LNCaP clone FGC (cell line): ENCODE measurements around the gene HOXC11.
A peak's percentile ranks its signal among the peaks of the same experiment; 100 is the strongest.

Experiments used
- DNase-seq: peaks from one replicate; pipeline ENCODE4 v3.0.0-alpha.2; 2011; ENCODE audit warnings: low read depth
- H3K4me3 ChIP-seq: 2 replicates; pipeline ENCODE4 v1.5.1; 2011; ENCODE audit warnings: mild to moderate bottlenecking, low read depth, low read length, control low read depth
- TF ChIP-seq, protein P1 (sequence below): IDR thresholded peaks from 2 replicates; pipeline ENCODE4 v1.5.1; 2012; ENCODE audit warnings: mild to moderate bottlenecking; ENCODE audit not compliant: control insufficient read depth, insufficient read depth; ENCODE audit errors: extremely low read depth

Gene HOXC11

GRCh38 chr12:53976172-53976822 is 3.4 kb downstream of the HOXC11 start:
- TF ChIP-seq, protein P1, sequence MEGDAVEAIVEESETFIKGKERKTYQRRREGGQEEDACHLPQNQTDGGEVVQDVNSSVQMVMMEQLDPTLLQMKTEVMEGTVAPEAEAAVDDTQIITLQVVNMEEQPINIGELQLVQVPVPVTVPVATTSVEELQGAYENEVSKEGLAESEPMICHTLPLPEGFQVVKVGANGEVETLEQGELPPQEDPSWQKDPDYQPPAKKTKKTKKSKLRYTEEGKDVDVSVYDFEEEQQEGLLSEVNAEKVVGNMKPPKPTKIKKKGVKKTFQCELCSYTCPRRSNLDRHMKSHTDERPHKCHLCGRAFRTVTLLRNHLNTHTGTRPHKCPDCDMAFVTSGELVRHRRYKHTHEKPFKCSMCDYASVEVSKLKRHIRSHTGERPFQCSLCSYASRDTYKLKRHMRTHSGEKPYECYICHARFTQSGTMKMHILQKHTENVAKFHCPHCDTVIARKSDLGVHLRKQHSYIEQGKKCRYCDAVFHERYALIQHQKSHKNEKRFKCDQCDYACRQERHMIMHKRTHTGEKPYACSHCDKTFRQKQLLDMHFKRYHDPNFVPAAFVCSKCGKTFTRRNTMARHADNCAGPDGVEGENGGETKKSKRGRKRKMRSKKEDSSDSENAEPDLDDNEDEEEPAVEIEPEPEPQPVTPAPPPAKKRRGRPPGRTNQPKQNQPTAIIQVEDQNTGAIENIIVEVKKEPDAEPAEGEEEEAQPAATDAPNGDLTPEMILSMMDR: no peak

DNA sequence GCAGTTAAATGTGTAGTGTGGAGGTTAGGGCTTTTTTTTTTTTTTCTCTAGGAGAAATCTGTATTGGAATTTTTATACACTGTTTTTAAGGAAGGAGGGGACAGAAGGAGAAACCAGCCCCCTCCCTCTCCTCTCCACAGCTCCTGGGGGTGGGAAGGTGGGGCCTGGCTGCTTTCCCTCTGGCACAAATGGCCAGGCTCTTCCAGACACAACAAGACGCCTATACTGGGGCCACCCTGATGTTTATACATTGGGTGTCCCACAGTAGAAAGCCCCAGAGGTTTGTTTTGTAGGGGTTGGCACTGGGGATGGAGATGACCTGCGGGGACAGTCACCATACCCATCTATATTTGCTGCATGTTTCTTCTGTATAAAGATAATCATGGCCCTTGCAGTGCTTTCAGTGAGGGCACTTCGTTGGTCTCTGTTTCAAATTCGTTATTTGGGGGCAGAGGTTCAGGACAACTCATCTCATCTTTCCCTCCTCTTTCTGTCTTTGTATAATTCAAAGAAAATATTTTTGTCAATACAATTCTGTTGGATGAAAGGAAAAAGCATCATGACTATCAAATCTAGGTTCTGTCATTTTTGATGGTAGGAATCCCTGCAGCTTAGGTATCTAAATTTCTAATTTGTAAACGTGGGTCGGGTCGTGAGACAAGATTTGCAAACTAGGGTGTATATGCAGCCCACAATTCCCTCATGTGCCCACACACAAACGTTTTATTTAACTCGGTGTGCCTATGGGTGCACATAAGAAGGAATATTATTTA is 4.1 kb downstream of the HOXC11 start:
- DNase-seq: no peak
- TF ChIP-seq, protein P1: no peak
- H3K4me3 ChIP-seq: no peak overlapping the region

More at GRCh38 chr12:53976172-53976822, 3.4 kb downstream of the HOXC11 start:
- no peak overlapping the region for H3K4me3 ChIP-seq
- no peak for DNase-seq

GRCh38 chr12:53977596-53978445 is 4.9 kb downstream of the HOXC11 start:
- TF ChIP-seq, protein P1: no peak
- H3K4me3 ChIP-seq: peak overlapping the region; percentile 33
- no peak for DNase-seq

DNA sequence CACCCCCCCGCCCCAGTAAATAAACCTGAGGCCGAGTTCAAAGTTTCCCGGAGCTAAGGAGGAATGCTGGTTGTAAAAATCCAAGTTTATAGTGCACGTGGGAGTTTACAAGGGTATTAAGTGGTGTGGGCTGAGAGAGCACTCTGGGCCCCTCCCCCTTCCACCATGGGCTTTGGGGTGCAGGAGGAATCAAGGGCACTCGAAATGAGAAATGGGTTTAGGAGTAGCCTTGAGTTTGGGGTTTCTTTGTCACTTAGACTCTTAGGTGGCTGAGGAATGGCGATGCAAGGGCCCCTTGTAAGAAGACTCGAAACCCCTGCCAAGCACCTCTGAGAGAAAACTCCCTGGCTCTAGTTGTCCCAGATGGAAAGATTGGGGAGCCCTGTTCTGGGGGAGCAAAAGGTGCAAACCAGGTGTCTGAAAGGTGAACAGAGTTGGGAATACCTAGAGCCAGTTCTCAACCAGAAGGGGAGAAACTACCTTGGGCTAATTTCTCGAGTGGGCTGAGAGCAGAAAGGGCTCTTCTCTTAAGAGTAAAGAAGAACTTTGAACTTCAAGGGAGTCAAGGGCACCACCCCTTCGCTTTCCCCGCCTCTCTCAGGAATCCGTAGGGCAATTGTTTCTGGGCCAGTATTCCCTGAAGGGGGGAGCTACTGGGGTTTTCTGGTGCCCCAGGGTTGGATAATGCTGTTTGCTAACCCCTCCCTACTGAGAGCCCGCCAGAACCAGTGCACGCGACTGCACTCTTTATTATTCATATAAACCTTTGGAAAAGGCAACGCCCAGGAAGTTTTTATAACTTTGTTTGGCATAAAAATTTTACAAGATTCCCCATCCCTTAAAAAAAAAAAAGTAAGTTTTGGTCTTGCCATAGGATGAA is 5.8 kb downstream of the HOXC11 start:
- peak; percentile 93 for DNase-seq
- peak overlapping the region; percentile 34 for H3K4me3 ChIP-seq
- TF ChIP-seq, protein P1: no peak

GRCh38 chr12:53980104-53980801 is 7.3 kb downstream of the HOXC11 start:
- no peak overlapping the region for H3K4me3 ChIP-seq
- TF ChIP-seq, protein P1: no peak
- no peak for DNase-seq
